CD4-positive, alpha-beta memory T cell (primary cell): ENCODE data around the gene AAR2. TPM values are rescaled to one million over a fixed set of nuclear protein-coding genes. Genes with fewer than 3 reads are reported as not detected.

Experiments
- CTCF ChIA-PET: fragments of 350-600 bp; sonication (Branson Sonifier 250); formaldehyde crosslinking; loops from one replicate; lab custom pipeline; 2021; ENCODE audit warnings: inconsistent platforms; ENCODE audit not compliant: partially characterized antibody; lab: Charles Lee
- POLR2A ChIA-PET: fragments of 350-600 bp; sonication (Branson Sonifier 250); formaldehyde crosslinking; loops from one replicate; lab custom pipeline; 2021; ENCODE audit not compliant: partially characterized antibody; lab: Charles Lee
- DNase-seq, 5 donors: peaks; one replicate each; pipeline versions ENCODE4 v3.0.0 to v3.0.0-alpha.2; 2020 to 2022; ENCODE audit warnings: mixed read lengths in 1 of 5
- H3K27ac ChIP-seq: one replicate; pipeline ENCODE4 v1.7.0; 2013; ENCODE audit warnings: low read depth, low read length
- H3K27me3 ChIP-seq: 2 replicates; pipeline ENCODE4 v1.7.0; 2013; ENCODE audit warnings: mild to moderate bottlenecking, low read length, moderate library complexity; ENCODE audit not compliant: insufficient read depth
- H3K36me3 ChIP-seq: 2 replicates; pipeline ENCODE4 v1.7.0; 2013; ENCODE audit warnings: mild to moderate bottlenecking, low read length, moderate library complexity; ENCODE audit not compliant: insufficient read depth
- H3K4me1 ChIP-seq: 2 replicates; pipeline ENCODE4 v1.7.0; 2013; ENCODE audit warnings: mild to moderate bottlenecking, low read length, moderate library complexity; ENCODE audit not compliant: insufficient read depth
- H3K4me3 ChIP-seq, 2 donors: one replicate each; pipeline ENCODE4 v1.7.0; 2013; ENCODE audit warnings: low read length in 2 of 2, mild to moderate bottlenecking in 1 of 2
- H3K9me3 ChIP-seq, 2 donors: one replicate each; pipeline ENCODE4 v1.7.0; 2013; ENCODE audit warnings: low read length in 2 of 2, control low read depth in 1 of 2; ENCODE audit not compliant: control insufficient read depth in 1 of 2
- H3K27ac Mint-ChIP-seq, 7 donors: one replicate each; pipeline ENCODE4 v1.8.0; 2020 to 2021; ENCODE audit warnings: mixed read lengths in 7 of 7, mild to moderate bottlenecking in 6 of 7, inconsistent platforms in 3 of 7, moderate library complexity in 3 of 7
- H3K27me3 Mint-ChIP-seq, 2 donors: one replicate each; pipeline ENCODE4 v1.8.0; 2020 to 2021; ENCODE audit warnings: mixed read lengths in 2 of 2
- H3K36me3 Mint-ChIP-seq, 2 donors: one replicate each; pipeline ENCODE4 v1.8.0; 2020 to 2021; ENCODE audit warnings: mixed read lengths in 2 of 2, inconsistent platforms in 1 of 2, mild to moderate bottlenecking in 1 of 2
- H3K4me1 Mint-ChIP-seq, 4 donors: one replicate each; pipeline ENCODE4 v1.8.0; 2020 to 2021; ENCODE audit warnings: mixed read lengths in 4 of 4, mild to moderate bottlenecking in 1 of 4
- H3K4me3 Mint-ChIP-seq, 8 donors: one replicate each; pipeline ENCODE4 v1.8.0; 2020 to 2021; ENCODE audit warnings: mixed read lengths in 8 of 8, mild to moderate bottlenecking in 7 of 8, moderate library complexity in 6 of 8, inconsistent platforms in 3 of 8
- H3K9me3 Mint-ChIP-seq, 8 donors: one replicate each; pipeline ENCODE4 v1.8.0; 2020 to 2021; ENCODE audit warnings: mixed read lengths in 8 of 8, mild to moderate bottlenecking in 5 of 8, inconsistent platforms in 3 of 8, moderate library complexity in 1 of 8
- intact Hi-C: fragments of 100-400 bp; cut with micrococcal nuclease; formaldehyde crosslinking; loops from one replicate; pipeline ENCODE4 v1.15.1; 2023
- polyA plus RNA-seq, 2 donors: library from polyadenylated mRNA; unstranded; fragments of 300-500 nt; fragmentation: Illumina TruSeq; gene quantifications; one replicate each; pipeline ENCODE4 v1.2.3, GENCODE V29; 2021
- total RNA-seq, 2 experiments: library from RNA; stranded (reverse); gene quantifications; one replicate each; pipeline ENCODE4 v1.2.3, GENCODE V29; 2021

Gene AAR2
- total and polyA plus RNA-seq, 4 experiments from 2014 or later: 21.7 to 54.3 (median 32.6) TPM

- Mint-ChIP-seq H3K27ac (no peak overlapping the region), H3K9me3 (no peaks in the 10 kb centered on the region), H3K4me1 (no peaks in the 10 kb centered on the region), H3K36me3 (no peaks in the 10 kb centered on the region), H3K27me3 (peaks cover 0 to 6% of the 10 kb centered on the region in 2 donors), H3K4me3 (no peak overlapping the region)
- Histone ChIP-seq H3K36me3 (no peaks in the 10 kb centered on the region), H3K4me1 (no peaks in the 10 kb centered on the region), H3K4me3 (no peak overlapping the region), H3K27ac (no peak overlapping the region), H3K9me3 (no peaks in the 10 kb centered on the region), H3K27me3 (no peaks in the 10 kb centered on the region)
- POLR2A ChIA-PET: no interaction called here
- no peak for DNase-seq
- intact Hi-C loops: no loop called here
- CTCF ChIA-PET: interaction anchor here (0.9 to 1.2 kb wide), 5 partner anchors 15 to 221 kb away, joined by 3 to 5 read pairs (median 3); no protein-coding TSS in a partner anchor
These were observed 17.8 kb upstream of the AAR2 start for GRCh38 chr20:36218380-36219064.

- Mint-ChIP-seq H3K4me3 (no peak overlapping the region), H3K27me3 (peaks cover 0 to 6% of the 10 kb centered on the region in 2 donors), H3K9me3 (no peaks in the 10 kb centered on the region), H3K4me1 (no peaks in the 10 kb centered on the region), H3K36me3 (no peaks in the 10 kb centered on the region), H3K27ac (no peak overlapping the region)
- no peaks in the 10 kb centered on the region for H3K27me3 ChIP-seq
- no peak for DNase-seq
- no peaks in the 10 kb centered on the region for H3K9me3 ChIP-seq
- ChIA-PET CTCF (no interaction called here), POLR2A (no interaction called here)
- no peak overlapping the region for H3K4me3 ChIP-seq
- intact Hi-C loops: no loop called here
- no peak overlapping the region for H3K27ac ChIP-seq
- H3K36me3 ChIP-seq: no peaks in the 10 kb centered on the region
- H3K4me1 ChIP-seq: no peaks in the 10 kb centered on the region
These were observed 16.5 kb upstream of the AAR2 start for GRCh38 chr20:36219671-36220220.

- no peaks in the 10 kb centered on the region for H3K9me3 ChIP-seq
- peaks cover 4 to 9% of the 10 kb centered on the region in 2 donors for H3K27me3 Mint-ChIP-seq
- H3K4me3 ChIP-seq: no peak overlapping the region
- H3K27ac ChIP-seq: no peak overlapping the region
- peaks cover 0 to 1% (median 0%) of the 10 kb centered on the region in 8 donors for H3K9me3 Mint-ChIP-seq
- no peaks in the 10 kb centered on the region for H3K36me3 Mint-ChIP-seq
- intact Hi-C loops: no loop called here
- peaks cover 0 to 2% (median under 1%) of the 10 kb centered on the region in 4 donors for H3K4me1 Mint-ChIP-seq
- H3K27ac Mint-ChIP-seq: peak overlapping the region in 2 of 7 donors; percentile 1 to 75
- H3K4me3 Mint-ChIP-seq: no peak overlapping the region
- CTCF ChIA-PET: no interaction called here
- no peak for DNase-seq
- no peaks in the 10 kb centered on the region for H3K4me1 ChIP-seq
- no peaks in the 10 kb centered on the region for H3K36me3 ChIP-seq
- POLR2A ChIA-PET: no interaction called here
- H3K27me3 ChIP-seq: no peaks in the 10 kb centered on the region
These were observed 10.6 kb upstream of the AAR2 start for GRCh38 chr20:36225666-36226065.

GRCh38 chr20:36228770-36229169, 7.5 kb upstream of the AAR2 start:
- CTCF ChIA-PET: no interaction called here

GRCh38 chr20:36230019-36230418, 6.3 kb upstream of the AAR2 start:
- peak overlapping the region in 1 of 7 donors; percentile 43 for H3K27ac Mint-ChIP-seq
- peaks cover 0 to 2% (median 0%) of the 10 kb centered on the region in 8 donors for H3K9me3 Mint-ChIP-seq
- no peak overlapping the region for H3K4me3 Mint-ChIP-seq
- peaks cover 0 to 2% (median under 1%) of the 10 kb centered on the region in 4 donors for H3K4me1 Mint-ChIP-seq
- intact Hi-C loops: no loop called here
- Histone ChIP-seq H3K4me3 (no peak overlapping the region), H3K4me1 (no peaks in the 10 kb centered on the region), H3K27ac (no peak overlapping the region), H3K27me3 (no peaks in the 10 kb centered on the region), H3K36me3 (no peaks in the 10 kb centered on the region), H3K9me3 (no peaks in the 10 kb centered on the region)
- POLR2A ChIA-PET: no interaction called here
- H3K27me3 Mint-ChIP-seq: peaks cover 9% of the 10 kb centered on the region in 2 donors
- H3K36me3 Mint-ChIP-seq: no peaks in the 10 kb centered on the region
- CTCF ChIA-PET: no interaction called here
- no peak for DNase-seq

More at GRCh38 chr20:36228770-36229169, 7.5 kb upstream of the AAR2 start:
- Histone ChIP-seq H3K9me3 (no peaks in the 10 kb centered on the region), H3K4me3 (no peak overlapping the region), H3K27me3 (no peaks in the 10 kb centered on the region), H3K4me1 (no peaks in the 10 kb centered on the region), H3K36me3 (no peaks in the 10 kb centered on the region), H3K27ac (no peak overlapping the region)
- no peak for DNase-seq
- H3K4me3 Mint-ChIP-seq: no peak overlapping the region
- H3K4me1 Mint-ChIP-seq: peaks cover 0 to 2% (median under 1%) of the 10 kb centered on the region in 4 donors
- H3K27me3 Mint-ChIP-seq: peaks cover 9% of the 10 kb centered on the region in 2 donors
- peaks cover 0 to 2% (median 0%) of the 10 kb centered on the region in 8 donors for H3K9me3 Mint-ChIP-seq
- POLR2A ChIA-PET: no interaction called here
- no peak overlapping the region for H3K27ac Mint-ChIP-seq
- intact Hi-C loops: no loop called here
- no peaks in the 10 kb centered on the region for H3K36me3 Mint-ChIP-seq

GRCh38 chr20:36231331-36231730, 4.9 kb upstream of the AAR2 start:
- ChIA-PET POLR2A (no interaction called here), CTCF (interaction anchor here (0.5 to 0.8 kb wide), 2 partner anchors 29 to 39 kb away, joined by 3 to 4 read pairs; no protein-coding TSS in a partner anchor)
- intact Hi-C loops: no loop called here
- Histone ChIP-seq H3K27ac (no peak overlapping the region), H3K36me3 (no peaks in the 10 kb centered on the region), H3K9me3 (no peaks in the 10 kb centered on the region), H3K4me1 (peaks cover 6% of the 10 kb centered on the region), H3K4me3 (no peak overlapping the region), H3K27me3 (no peaks in the 10 kb centered on the region)
- Mint-ChIP-seq H3K27me3 (peaks cover 7 to 9% of the 10 kb centered on the region in 2 donors), H3K27ac (no peak overlapping the region), H3K36me3 (no peaks in the 10 kb centered on the region), H3K4me1 (peaks cover 4 to 7% (median 6%) of the 10 kb centered on the region in 4 donors), H3K4me3 (peak overlapping the region in 1 of 8 donors; percentile 15), H3K9me3 (peaks cover 0 to 2% (median 0%) of the 10 kb centered on the region in 8 donors)
- DNase-seq: no peak

- H3K36me3 Mint-ChIP-seq: peaks cover 0 to 24% of the 10 kb centered on the region in 2 donors
- peaks cover 36% of the 10 kb centered on the region for H3K4me1 ChIP-seq
- peak overlapping the region in 3 of 8 donors; percentile 21 to 46 (median 36) for H3K4me3 Mint-ChIP-seq
- H3K36me3 ChIP-seq: peaks cover 7% of the 10 kb centered on the region
- intact Hi-C loops: loop anchor here (5.0 kb wide), 2 partner anchors 257 to 823 kb away; partner anchors contain the start of gene UQCC1
- no peaks in the 10 kb centered on the region for H3K27me3 ChIP-seq
- no peak for DNase-seq
- POLR2A ChIA-PET: interaction anchor here (1.1 kb wide), 1 partner anchor 281 kb away, joined by 3 read pairs; no protein-coding TSS in a partner anchor
- H3K27ac Mint-ChIP-seq: peak overlapping the region in 2 of 7 donors; percentile 24 to 62
- H3K27ac ChIP-seq: no peak overlapping the region
- CTCF ChIA-PET: interaction anchor here (1.2 kb wide), 1 partner anchor 32 kb away, joined by 3 read pairs; no protein-coding TSS in a partner anchor
- H3K9me3 Mint-ChIP-seq: peaks cover 0 to 4% (median 0%) of the 10 kb centered on the region in 8 donors
- peaks cover 19 to 42% (median 34%) of the 10 kb centered on the region in 4 donors for H3K4me1 Mint-ChIP-seq
- no peak overlapping the region for H3K4me3 ChIP-seq
- peaks cover 0 to 6% of the 10 kb centered on the region in 2 donors for H3K27me3 Mint-ChIP-seq
- H3K9me3 ChIP-seq: no peaks in the 10 kb centered on the region
These were observed 1.4 kb upstream of the AAR2 start for GRCh38 chr20:36234771-36235320.
